HG03439 (cell line): ENCODE results near the gene ELFN2.

Source experiments
- ATAC-seq: cut with Tn5 transposase; IDR thresholded peaks from one replicate; pipeline ENCODE4 v1.9.1; 2021; ENCODE audit warnings: mild to moderate bottlenecking, moderate library complexity; ENCODE audit not compliant: unreplicated experiment

ELFN2 gene

DNA sequence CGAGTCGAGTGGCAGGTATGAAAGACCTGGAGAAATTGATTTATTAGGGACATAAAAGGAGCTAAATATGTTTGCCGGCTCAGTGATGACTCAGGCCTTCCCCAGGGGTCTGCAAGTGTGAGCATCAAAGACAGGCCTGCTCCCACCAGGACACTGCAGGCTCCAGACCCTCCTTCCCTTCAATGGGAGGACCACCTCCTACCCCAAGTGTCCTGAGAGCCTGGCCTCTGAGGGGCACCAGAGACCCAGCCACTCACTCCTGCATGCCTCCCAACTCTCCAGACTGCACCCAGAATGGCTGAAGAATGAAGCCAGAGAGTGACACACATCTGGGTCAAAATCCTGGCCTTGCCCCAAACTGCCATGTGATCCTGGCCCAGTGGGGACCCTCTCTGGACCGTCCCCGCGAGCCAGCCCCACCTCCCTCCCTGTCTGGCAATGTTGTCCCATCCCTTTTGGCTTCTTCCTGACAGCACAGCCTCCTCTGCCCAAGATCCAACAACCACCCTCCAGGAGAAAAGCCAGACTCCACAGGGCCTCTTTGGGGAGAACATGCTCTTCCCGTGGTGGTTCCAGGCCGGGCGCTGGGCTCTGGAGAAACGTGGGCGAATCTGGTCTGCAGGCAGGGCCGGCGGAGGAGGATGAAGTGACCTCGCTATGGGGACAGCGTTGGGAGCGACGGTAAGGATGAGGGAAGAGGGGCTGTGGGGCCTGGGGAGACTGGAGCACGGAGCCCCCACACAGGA, 108.7 kb downstream of the ELFN2 start:
- ATAC-seq = no peak
